HepG2 (cell line): ENCODE measurements around the gene CCDC102B. TPM values are rescaled to one million over a fixed set of nuclear protein-coding genes. Genes with fewer than 3 reads are reported as not detected.

Source experiments
- ATAC-seq: fragments of 200-7000 bp; cut with Tn5 transposase; 3 replicates; pipeline ENCODE4 v1.9.1; 2020; ENCODE audit warnings: mild to moderate bottlenecking, moderate library complexity
- BruUV-seq: library from RNA; stranded (reverse); fragments of 400-500 nt; replicated peaks from 2 replicates; lab custom pipeline; 2021; lab: Mats Ljungman, UMichigan
- CTCF ChIA-PET: fragments of 300-600 bp; formaldehyde crosslinking; extraction: SDS; loops from one replicate; lab custom pipeline; 2021; ENCODE audit warnings: low total read pairs, inconsistent platforms, low intra/inter-chr PET ratio; lab: Yijun Ruan, JAX
- POLR2A ChIA-PET: fragments of 350-600 bp; sonication (Branson Sonifier 250); formaldehyde crosslinking; loops from one replicate; lab custom pipeline; 2020; ENCODE audit warnings: antibody characterized with exemption, inconsistent platforms; lab: Yijun Ruan, JAX
- DNase-seq: peaks from one replicate; pipeline ENCODE4 v3.0.0-alpha.2; 2015; ENCODE audit warnings: low spot score
- FAIRE-seq: peaks from 3 replicates; lab custom pipeline; 2011; peaks lifted over from hg19 to GRCh38; lab: Jason Lieb, UNC
- H2AFZ ChIP-seq: one replicate; pipeline ENCODE4 v1.6.1; 2011; ENCODE audit warnings: low read length, inconsistent platforms
- H3K27ac ChIP-seq: fragments of 300-600 bp; 3 replicates; pipeline ENCODE4 v1.8.0; 2011; ENCODE audit warnings: mixed run types, mild to moderate bottlenecking, mixed read lengths, low read length, inconsistent platforms; ENCODE audit not compliant: insufficient read depth; ENCODE audit errors: extremely low read length
- H3K27me3 ChIP-seq, 2 experiments: fragments of 200-600 bp in 1 of 2; 2 replicates in 1 of 2; 3 replicates in 1 of 2; pipeline versions ENCODE4 v1.6.0 to v1.8.0; 2011; ENCODE audit warnings: low read length in 2 of 2, mild to moderate bottlenecking in 2 of 2, moderate library complexity in 2 of 2, inconsistent platforms in 1 of 2; ENCODE audit not compliant: insufficient read depth in 2 of 2, control insufficient read depth in 1 of 2
- H3K36me3 ChIP-seq, 2 experiments: fragments of 200-600 bp in 1 of 2; replicated peaks in 1 of 2; 2 replicates in 1 of 2; 3 replicates in 1 of 2; pipeline versions ENCODE4 v1.5.1 to v1.8.0; 2011; ENCODE audit warnings: low read length in 2 of 2, inconsistent platforms in 1 of 2; ENCODE audit not compliant: insufficient read depth in 2 of 2, control insufficient read depth in 1 of 2
- H3K4me1 ChIP-seq: 2 replicates; pipeline ENCODE4 v1.5.1; 2012; ENCODE audit warnings: low read length, inconsistent platforms; ENCODE audit not compliant: insufficient read depth
- H3K4me2 ChIP-seq: 2 replicates; pipeline ENCODE4 v1.6.0; 2011; ENCODE audit warnings: low read depth, low read length, inconsistent platforms
- H3K4me3 ChIP-seq, 3 experiments: fragments of 200-600 bp in 1 of 3; sonication (generic), shearing (Covaris generic) in 1 of 3; replicated peaks in 1 of 3; 2 replicates each; pipeline ENCODE4 v1.5.1; 2011 to 2016; ENCODE audit warnings: low read length in 3 of 3, inconsistent platforms in 2 of 3, low read depth in 2 of 3, mild to moderate bottlenecking in 2 of 3, control low read depth in 1 of 3, mixed read lengths in 1 of 3; ENCODE audit not compliant: insufficient read depth in 1 of 3
- H3K79me2 ChIP-seq: one replicate; pipeline ENCODE4 v1.6.1; 2011; ENCODE audit warnings: low read length, inconsistent platforms; ENCODE audit not compliant: insufficient read depth
- H3K9ac ChIP-seq: 2 replicates; pipeline ENCODE4 v1.6.0; 2011; ENCODE audit warnings: mild to moderate bottlenecking, low read depth, low read length, inconsistent platforms; ENCODE audit not compliant: insufficient read depth
- H3K9me3 ChIP-seq: 2 replicates; pipeline ENCODE4 v1.5.1; 2012; ENCODE audit warnings: mild to moderate bottlenecking, low read length
- H4K20me1 ChIP-seq: 2 replicates; pipeline ENCODE4 v1.6.0; 2011; ENCODE audit warnings: inconsistent platforms, mild to moderate bottlenecking, low read length, moderate library complexity; ENCODE audit not compliant: insufficient read depth
- CHD4 ChIP-seq: fragments of 200-600 bp; sonication (generic); IDR thresholded peaks from 2 replicates; pipeline ENCODE4 v1.7.0; 2017; ENCODE audit warnings: mild to moderate bottlenecking, low read length, borderline replicate concordance
- DNMT1 ChIP-seq: sonication (generic); formaldehyde crosslinking; IDR thresholded peaks from 2 replicates; pipeline ENCODE4 v1.5.1; 2020; ENCODE audit warnings: mild to moderate bottlenecking, missing genetic modification reagents
- DNMT3B ChIP-seq: conservative IDR thresholded peaks from 2 replicates; pipeline ENCODE4 v1.6.1; 2016; ENCODE audit warnings: missing biosample characterization, control low read depth
- FOXC1 ChIP-seq: sonication (generic); formaldehyde crosslinking; IDR thresholded peaks from 2 replicates; pipeline ENCODE4 v1.8.0; 2022; ENCODE audit warnings: mild to moderate bottlenecking, missing genetic modification reagents, borderline replicate concordance
- GTF2F1 ChIP-seq: fragments of 150-350 bp; IDR thresholded peaks from 2 replicates; pipeline ENCODE4 v1.6.1; 2014; ENCODE audit warnings: low read length
- RNF2 ChIP-seq: fragments of 450-650 bp; conservative IDR thresholded peaks from 2 replicates; pipeline ENCODE4 v1.6.1; 2016; ENCODE audit warnings: low read depth
- SCMH1 ChIP-seq: sonication (generic); formaldehyde crosslinking; IDR thresholded peaks from 2 replicates; pipeline ENCODE4 v1.9.0; 2021; ENCODE audit warnings: missing genetic modification reagents, mild to moderate bottlenecking, borderline replicate concordance
- SMC3 ChIP-seq: IDR thresholded peaks from 2 replicates; pipeline ENCODE4 v1.6.1; 2011; ENCODE audit warnings: low read length, improper control_type of control experiment
- SP1 ChIP-seq, 2 experiments: fragments of 450-650 bp in 1 of 2; sonication (generic) in 1 of 2; formaldehyde crosslinking in 1 of 2; IDR thresholded peaks; 2 replicates each; pipeline versions ENCODE4 v1.4.0 to v1.6.1; 2016 to 2020; ENCODE audit warnings: missing genetic modification reagents in 1 of 2
- SRSF9 ChIP-seq: fragments of 200-400 bp; formaldehyde crosslinking; IDR thresholded peaks from 2 replicates; pipeline ENCODE4 v1.6.1; 2018; ENCODE audit warnings: borderline replicate concordance, mild to moderate bottlenecking, low read depth, low read length; ENCODE audit not compliant: insufficient read depth, poor library complexity, severe bottlenecking
- TBL1XR1 ChIP-seq: fragments of 150-350 bp; IDR thresholded peaks from 2 replicates; pipeline ENCODE4 v1.6.1; 2014; ENCODE audit warnings: borderline replicate concordance, low read length; ENCODE audit not compliant: partially characterized antibody
- THAP9 ChIP-seq: sonication (generic); formaldehyde crosslinking; IDR thresholded peaks from 2 replicates; pipeline ENCODE4; 2020; ENCODE audit warnings: missing genetic modification reagents, mild to moderate bottlenecking, borderline replicate concordance
- TOPORS ChIP-seq: sonication (generic); formaldehyde crosslinking; IDR thresholded peaks from 2 replicates; pipeline ENCODE4 v1.8.0; 2023; ENCODE audit warnings: mild to moderate bottlenecking, missing genetic modification reagents
- ZBTB2 ChIP-seq: sonication (generic); formaldehyde crosslinking; IDR thresholded peaks from 2 replicates; pipeline ENCODE4 v1.8.0; 2022; ENCODE audit warnings: low read depth, missing genetic modification reagents
- ZC3H4 ChIP-seq: sonication (generic); formaldehyde crosslinking; IDR thresholded peaks from 2 replicates; pipeline ENCODE4 v1.4.0; 2020; ENCODE audit warnings: missing genetic modification reagents, borderline replicate concordance
- ZFX ChIP-seq: sonication (generic); formaldehyde crosslinking; IDR thresholded peaks from 2 replicates; pipeline ENCODE4 v1.4.0; 2020; ENCODE audit warnings: mild to moderate bottlenecking, low read depth, missing genetic modification reagents, moderate library complexity
- ZNF431 ChIP-seq: sonication (generic); formaldehyde crosslinking; IDR thresholded peaks from 2 replicates; pipeline ENCODE4 v1.9.0; 2022; ENCODE audit warnings: missing genetic modification reagents, low read depth, mild to moderate bottlenecking, borderline replicate concordance
- ZNF605 ChIP-seq: sonication (generic); formaldehyde crosslinking; IDR thresholded peaks from 2 replicates; pipeline ENCODE4 v1.8.0; 2022; ENCODE audit warnings: mild to moderate bottlenecking, missing genetic modification reagents
- ZNF672 ChIP-seq: sonication (generic); formaldehyde crosslinking; IDR thresholded peaks from 2 replicates; pipeline ENCODE4 v1.8.1; 2022; ENCODE audit warnings: missing genetic modification reagents
- ZSCAN30 ChIP-seq: sonication (generic); formaldehyde crosslinking; IDR thresholded peaks from 2 replicates; pipeline ENCODE4 v1.5.0; 2020; ENCODE audit warnings: mild to moderate bottlenecking, missing genetic modification reagents
- WGBS: methylation state at CpG from one replicate; pipeline ENCODE4 v1.1.6; 2017; ENCODE audit warnings: low lambda C conversion rate; 5-methylcytosine and 5-hydroxymethylcytosine counted together
- in situ Hi-C: cut with HindIII; loops from 2 replicates; pipeline ENCODE4 v1.10.0; 2017; ENCODE audit warnings: low pct_unique_long_range_greater_than_20kb; ENCODE audit not compliant: extremely low pct_ligation_motif_present
- intact Hi-C: fragments of 100-400 bp; cut with micrococcal nuclease; formaldehyde crosslinking; loops from one replicate; pipeline ENCODE4 v1.10.0; 2022; ENCODE audit not compliant: unreplicated experiment
- polyA plus RNA-seq, 8 experiments: library from polyadenylated mRNA; depleted of rRNA in 3 of 8; stranded (reverse) in 7 of 8; unstranded in 1 of 8; fragments of >200 nt; fragmentation: Illumina TruSeq in 4 of 8; extraction: Trizol in 4 of 8; gene quantifications; 2 replicates each; pipeline versions ENCODE4 v1.2.1 to v1.2.3, GENCODE V29; 2011 to 2016; ENCODE audit warnings: low read depth in 4 of 8, missing spikeins in 1 of 8, mixed read lengths in 1 of 8; ENCODE audit not compliant: insufficient read depth in 1 of 8
- total RNA-seq, 5 experiments: library from RNA; depleted of rRNA; stranded (reverse); fragments of >200 nt; fragmentation: Illumina TruSeq; extraction: Trizol; gene quantifications; 2 replicates each; pipeline ENCODE4 v1.2.3, GENCODE V29; 2016; ENCODE audit warnings: low read depth in 1 of 5
- TF ChIP-seq, protein P1 (sequence below): sonication (generic); formaldehyde crosslinking; IDR thresholded peaks from 2 replicates; pipeline ENCODE4 v1.8.0; 2022; ENCODE audit warnings: mild to moderate bottlenecking, missing genetic modification reagents, moderate library complexity

CCDC102B gene
- total and polyA plus RNA-seq, 2 of the 13 experiments (the other 11 are each of a cell fraction or from before 2014, with no cell fraction given): 2.3 to 3.7 TPM

GRCh38 chr18:68764016-68764415 is 33.9 kb upstream of the CCDC102B start (continued):
- TF ChIP-seq THAP9 (CRISPR knock-in tag): no peak
- TF ChIP-seq ZNF672 (CRISPR knock-in tag): no peak
- TF ChIP-seq, protein P1, sequence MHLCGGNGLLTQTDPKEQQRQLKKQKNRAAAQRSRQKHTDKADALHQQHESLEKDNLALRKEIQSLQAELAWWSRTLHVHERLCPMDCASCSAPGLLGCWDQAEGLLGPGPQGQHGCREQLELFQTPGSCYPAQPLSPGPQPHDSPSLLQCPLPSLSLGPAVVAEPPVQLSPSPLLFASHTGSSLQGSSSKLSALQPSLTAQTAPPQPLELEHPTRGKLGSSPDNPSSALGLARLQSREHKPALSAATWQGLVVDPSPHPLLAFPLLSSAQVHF (CRISPR knock-in tag): no peak
- no peak for TF ChIP-seq SCMH1 (CRISPR knock-in tag)
- TF ChIP-seq SMC3: no peak
- TF ChIP-seq DNMT3B (CRISPR knock-in tag): no peak
- no peak for TF ChIP-seq TOPORS (CRISPR knock-in tag)

DNA sequence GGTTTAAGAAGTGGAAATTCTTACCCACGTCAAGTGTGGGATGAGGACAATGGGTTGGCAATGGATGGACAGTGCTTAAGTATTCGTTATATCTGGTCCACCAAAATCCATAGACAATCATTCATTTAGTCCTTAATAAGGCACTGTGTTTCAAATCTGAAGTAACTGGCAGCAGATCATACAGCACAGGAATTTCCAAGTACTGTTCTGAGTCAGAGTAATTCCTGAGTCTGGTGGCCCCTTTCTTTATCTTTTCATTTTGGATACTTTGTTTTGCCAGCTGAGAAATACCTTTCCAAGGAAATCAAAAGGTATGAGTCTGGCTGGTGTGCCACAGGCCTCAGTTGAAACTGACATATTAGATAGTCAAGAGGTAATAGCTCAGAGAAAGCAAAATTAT is 31.4 kb upstream of the CCDC102B start:
- BruUV-seq: no TSS peak
- no peaks in the 10 kb centered on the region for H3K36me3 ChIP-seq
- in situ Hi-C loops (no loop called here), intact Hi-C loops (no loop called here)
- H3K4me2 ChIP-seq: no peak overlapping the region
- H4K20me1 ChIP-seq: no peaks in the 10 kb centered on the region
- no peak overlapping the region for H3K9ac ChIP-seq
- no peak for DNase-seq
- H3K79me2 ChIP-seq: no peaks in the 10 kb centered on the region
- H3K4me3 ChIP-seq: no peak overlapping the region
- no peaks in the 10 kb centered on the region for H3K27me3 ChIP-seq
- ATAC-seq: no peak
- no peak overlapping the region for H3K27ac ChIP-seq
- POLR2A ChIA-PET: no interaction called here
- H2AFZ ChIP-seq: no peak overlapping the region
- no peak for FAIRE-seq
- H3K9me3 ChIP-seq: no peaks in the 10 kb centered on the region
- WGBS: 46% methylated on average over 2 of the region's 2 CpGs
- H3K4me1 ChIP-seq: no peaks in the 10 kb centered on the region
- CTCF ChIA-PET: no interaction called here
- TF ChIP-seq ZC3H4 (no peak), SP1 (IDR thresholded peaks at IDR 0.05) (no peak), SP1 (CRISPR knock-in tag; IDR thresholded peaks at IDR 0.05) (no peak), DNMT1 (CRISPR knock-in tag) (no peak), ZBTB2 (CRISPR knock-in tag) (no peak), SRSF9 (no peak), ZNF431 (CRISPR knock-in tag) (no peak), ZSCAN30 (CRISPR knock-in tag) (no peak), ZFX (CRISPR knock-in tag) (no peak), ZNF605 (CRISPR knock-in tag) (no peak), TBL1XR1 (no peak), FOXC1 (CRISPR knock-in tag) (no peak), CHD4 (no peak), GTF2F1 (no peak), RNF2 (no peak)
